ENCODE measurements around the gene TOE1.

The TOE1 gene

DNA sequence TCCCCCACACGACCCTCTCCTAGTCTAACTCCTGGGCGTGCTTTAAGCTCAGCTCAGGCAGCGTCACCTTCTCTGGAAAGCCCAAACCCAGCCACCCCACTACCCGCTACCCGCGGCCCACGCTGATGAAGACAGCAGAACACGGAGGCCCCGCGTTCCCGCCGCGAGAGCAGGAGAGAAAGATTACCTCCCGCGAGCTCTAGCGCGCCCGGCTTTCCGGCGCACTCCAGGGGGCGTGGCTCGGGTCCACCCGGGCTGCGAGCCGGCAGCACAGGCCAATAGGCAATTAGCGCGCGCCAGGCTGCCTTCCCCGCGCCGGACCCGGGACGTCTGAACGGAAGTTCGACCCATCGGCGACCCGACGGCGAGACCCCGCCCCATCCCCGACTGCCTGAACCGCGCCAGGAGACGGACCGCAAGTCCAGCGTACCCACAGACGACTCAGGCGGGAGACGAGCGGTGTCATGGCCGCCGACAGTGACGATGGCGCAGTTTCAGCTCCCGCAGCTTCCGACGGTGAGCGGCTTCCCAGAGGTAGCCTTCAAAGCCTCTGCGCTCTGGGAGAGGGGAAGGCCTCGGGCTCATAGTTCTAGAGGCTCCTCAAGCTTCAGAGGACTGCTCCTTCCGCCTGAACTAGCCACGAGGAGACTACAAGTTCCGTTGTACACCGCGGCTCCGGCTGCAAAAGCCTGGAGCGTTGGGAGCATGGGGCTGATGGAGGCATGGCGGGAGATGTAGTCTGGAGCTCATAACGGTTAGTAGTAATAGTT is at the start of gene TOE1, which contains the start of gene MUTYH (continued):
- 0 out of 2 replicates have a peak, but pooled peaks have one; percentile 6 for TF ChIP-seq ZNF146 (tag by site-specific recombination; IDR thresholded peaks at IDR 0.05)
- peak; percentile 97 for TF ChIP-seq ZBTB20 (tag by site-specific recombination; IDR thresholded peaks at IDR 0.05)
- no peak for TF ChIP-seq ZNF433 (tag by site-specific recombination; IDR thresholded peaks at IDR 0.05; ENCODE audit: low read depth)
- TF ChIP-seq ZNF549 (tag by site-specific recombination; IDR thresholded peaks at IDR 0.05): no peak
- peak; percentile 93 for TF ChIP-seq FEZF1 (tag by site-specific recombination; IDR thresholded peaks at IDR 0.05)
- TF ChIP-seq TCF7L2 (IDR thresholded peaks at IDR 0.05; ENCODE audit: borderline replicate concordance, low read depth, low read length): no peak
- peak; percentile 84 for TF ChIP-seq SP3 (tag by site-specific recombination; IDR thresholded peaks at IDR 0.05)
- TF ChIP-seq MYNN (tag by site-specific recombination; IDR thresholded peaks at IDR 0.05; ENCODE audit: borderline replicate concordance): no peak
- TF ChIP-seq ZXDB (tag by site-specific recombination; IDR thresholded peaks at IDR 0.05): peak; percentile 73
- TF ChIP-seq, protein P1, sequence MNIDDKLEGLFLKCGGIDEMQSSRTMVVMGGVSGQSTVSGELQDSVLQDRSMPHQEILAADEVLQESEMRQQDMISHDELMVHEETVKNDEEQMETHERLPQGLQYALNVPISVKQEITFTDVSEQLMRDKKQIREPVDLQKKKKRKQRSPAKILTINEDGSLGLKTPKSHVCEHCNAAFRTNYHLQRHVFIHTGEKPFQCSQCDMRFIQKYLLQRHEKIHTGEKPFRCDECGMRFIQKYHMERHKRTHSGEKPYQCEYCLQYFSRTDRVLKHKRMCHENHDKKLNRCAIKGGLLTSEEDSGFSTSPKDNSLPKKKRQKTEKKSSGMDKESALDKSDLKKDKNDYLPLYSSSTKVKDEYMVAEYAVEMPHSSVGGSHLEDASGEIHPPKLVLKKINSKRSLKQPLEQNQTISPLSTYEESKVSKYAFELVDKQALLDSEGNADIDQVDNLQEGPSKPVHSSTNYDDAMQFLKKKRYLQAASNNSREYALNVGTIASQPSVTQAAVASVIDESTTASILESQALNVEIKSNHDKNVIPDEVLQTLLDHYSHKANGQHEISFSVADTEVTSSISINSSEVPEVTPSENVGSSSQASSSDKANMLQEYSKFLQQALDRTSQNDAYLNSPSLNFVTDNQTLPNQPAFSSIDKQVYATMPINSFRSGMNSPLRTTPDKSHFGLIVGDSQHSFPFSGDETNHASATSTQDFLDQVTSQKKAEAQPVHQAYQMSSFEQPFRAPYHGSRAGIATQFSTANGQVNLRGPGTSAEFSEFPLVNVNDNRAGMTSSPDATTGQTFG (tag by site-specific recombination; IDR thresholded peaks at IDR 0.05; ENCODE audit: borderline replicate concordance): no peak
- TF ChIP-seq, protein P2, sequence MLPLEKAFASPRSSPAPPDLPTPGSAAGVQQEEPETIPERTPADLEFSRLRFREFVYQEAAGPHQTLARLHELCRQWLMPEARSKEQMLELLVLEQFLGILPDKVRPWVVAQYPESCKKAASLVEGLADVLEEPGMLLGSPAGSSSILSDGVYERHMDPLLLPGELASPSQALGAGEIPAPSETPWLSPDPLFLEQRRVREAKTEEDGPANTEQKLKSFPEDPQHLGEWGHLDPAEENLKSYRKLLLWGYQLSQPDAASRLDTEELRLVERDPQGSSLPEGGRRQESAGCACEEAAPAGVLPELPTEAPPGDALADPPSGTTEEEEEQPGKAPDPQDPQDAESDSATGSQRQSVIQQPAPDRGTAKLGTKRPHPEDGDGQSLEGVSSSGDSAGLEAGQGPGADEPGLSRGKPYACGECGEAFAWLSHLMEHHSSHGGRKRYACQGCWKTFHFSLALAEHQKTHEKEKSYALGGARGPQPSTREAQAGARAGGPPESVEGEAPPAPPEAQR (tag by site-specific recombination; IDR thresholded peaks at IDR 0.05): no peak
- TF ChIP-seq ZNF335 (tag by site-specific recombination; conservative IDR thresholded peaks at IDR 0.05): peak; percentile 99
- TF ChIP-seq, protein P3, sequence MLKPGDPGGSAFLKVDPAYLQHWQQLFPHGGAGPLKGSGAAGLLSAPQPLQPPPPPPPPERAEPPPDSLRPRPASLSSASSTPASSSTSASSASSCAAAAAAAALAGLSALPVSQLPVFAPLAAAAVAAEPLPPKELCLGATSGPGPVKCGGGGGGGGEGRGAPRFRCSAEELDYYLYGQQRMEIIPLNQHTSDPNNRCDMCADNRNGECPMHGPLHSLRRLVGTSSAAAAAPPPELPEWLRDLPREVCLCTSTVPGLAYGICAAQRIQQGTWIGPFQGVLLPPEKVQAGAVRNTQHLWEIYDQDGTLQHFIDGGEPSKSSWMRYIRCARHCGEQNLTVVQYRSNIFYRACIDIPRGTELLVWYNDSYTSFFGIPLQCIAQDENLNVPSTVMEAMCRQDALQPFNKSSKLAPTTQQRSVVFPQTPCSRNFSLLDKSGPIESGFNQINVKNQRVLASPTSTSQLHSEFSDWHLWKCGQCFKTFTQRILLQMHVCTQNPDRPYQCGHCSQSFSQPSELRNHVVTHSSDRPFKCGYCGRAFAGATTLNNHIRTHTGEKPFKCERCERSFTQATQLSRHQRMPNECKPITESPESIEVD (tag by site-specific recombination; IDR thresholded peaks at IDR 0.05): no peak
- TF ChIP-seq ZEB2 (tag by site-specific recombination; IDR thresholded peaks at IDR 0.05): peak; percentile 92
- no peak for TF ChIP-seq ZNF48 (tag by site-specific recombination; IDR thresholded peaks at IDR 0.05)
- TF ChIP-seq SCRT2 (tag by site-specific recombination; IDR thresholded peaks at IDR 0.05): peak; percentile 36; the same call in 1 of the 2 replicates
- peak; percentile 14; the same call in 1 of the 2 replicates for TF ChIP-seq ZBTB7A (tag by site-specific recombination; IDR thresholded peaks at IDR 0.05; ENCODE audit: low read depth)
- TF ChIP-seq ZNF785 (tag by site-specific recombination; IDR thresholded peaks at IDR 0.05): no peak
- no peak for TF ChIP-seq ZNF292 (tag by site-specific recombination; IDR thresholded peaks at IDR 0.05; ENCODE audit: borderline replicate concordance, low read depth)
- no peak for TF ChIP-seq ZNF211 (tag by site-specific recombination; IDR thresholded peaks at IDR 0.05; ENCODE audit: low read depth)
- TF ChIP-seq, protein P4, sequence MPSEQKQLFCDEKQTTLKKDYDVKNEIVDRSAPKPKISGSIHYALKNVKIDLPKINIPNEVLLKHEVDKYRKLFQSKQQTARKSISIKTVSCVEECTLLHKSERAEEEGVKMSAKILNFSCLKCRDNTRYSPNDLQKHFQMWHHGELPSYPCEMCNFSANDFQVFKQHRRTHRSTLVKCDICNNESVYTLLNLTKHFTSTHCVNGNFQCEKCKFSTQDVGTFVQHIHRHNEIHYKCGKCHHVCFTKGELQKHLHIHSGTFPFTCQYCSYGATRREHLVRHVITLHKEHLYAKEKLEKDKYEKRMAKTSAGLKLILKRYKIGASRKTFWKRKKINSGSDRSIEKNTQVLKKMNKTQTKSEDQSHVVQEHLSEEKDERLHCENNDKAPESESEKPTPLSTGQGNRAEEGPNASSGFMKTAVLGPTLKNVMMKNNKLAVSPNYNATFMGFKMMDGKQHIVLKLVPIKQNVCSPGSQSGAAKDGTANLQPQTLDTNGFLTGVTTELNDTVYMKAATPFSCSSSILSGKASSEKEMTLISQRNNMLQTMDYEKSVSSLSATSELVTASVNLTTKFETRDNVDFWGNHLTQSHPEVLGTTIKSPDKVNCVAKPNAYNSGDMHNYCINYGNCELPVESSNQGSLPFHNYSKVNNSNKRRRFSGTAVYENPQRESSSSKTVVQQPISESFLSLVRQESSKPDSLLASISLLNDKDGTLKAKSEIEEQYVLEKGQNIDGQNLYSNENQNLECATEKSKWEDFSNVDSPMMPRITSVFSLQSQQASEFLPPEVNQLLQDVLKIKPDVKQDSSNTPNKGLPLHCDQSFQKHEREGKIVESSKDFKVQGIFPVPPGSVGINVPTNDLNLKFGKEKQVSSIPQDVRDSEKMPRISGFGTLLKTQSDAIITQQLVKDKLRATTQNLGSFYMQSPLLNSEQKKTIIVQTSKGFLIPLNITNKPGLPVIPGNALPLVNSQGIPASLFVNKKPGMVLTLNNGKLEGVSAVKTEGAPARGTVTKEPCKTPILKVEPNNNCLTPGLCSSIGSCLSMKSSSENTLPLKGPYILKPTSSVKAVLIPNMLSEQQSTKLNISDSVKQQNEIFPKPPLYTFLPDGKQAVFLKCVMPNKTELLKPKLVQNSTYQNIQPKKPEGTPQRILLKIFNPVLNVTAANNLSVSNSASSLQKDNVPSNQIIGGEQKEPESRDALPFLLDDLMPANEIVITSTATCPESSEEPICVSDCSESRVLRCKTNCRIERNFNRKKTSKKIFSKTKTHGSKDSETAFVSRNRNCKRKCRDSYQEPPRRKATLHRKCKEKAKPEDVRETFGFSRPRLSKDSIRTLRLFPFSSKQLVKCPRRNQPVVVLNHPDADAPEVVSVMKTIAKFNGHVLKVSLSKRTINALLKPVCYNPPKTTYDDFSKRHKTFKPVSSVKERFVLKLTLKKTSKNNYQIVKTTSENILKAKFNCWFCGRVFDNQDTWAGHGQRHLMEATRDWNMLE (tag by site-specific recombination; conservative IDR thresholded peaks at IDR 0.05; ENCODE audit: low read depth): 0 out of 2 replicates have a peak, but pooled peaks have one; percentile 19
- TF ChIP-seq KLF10 (tag by site-specific recombination; IDR thresholded peaks at IDR 0.05): peak; percentile 25; the same call in 1 of the 2 replicates
- TF ChIP-seq ZNF223 (tag by site-specific recombination; IDR thresholded peaks at IDR 0.05): 0 out of 2 replicates have a peak, but pooled peaks have one; percentile 35
- no peak for TF ChIP-seq ZFP3 (tag by site-specific recombination; IDR thresholded peaks at IDR 0.05; ENCODE audit: low read depth)
- TF ChIP-seq, protein P5, sequence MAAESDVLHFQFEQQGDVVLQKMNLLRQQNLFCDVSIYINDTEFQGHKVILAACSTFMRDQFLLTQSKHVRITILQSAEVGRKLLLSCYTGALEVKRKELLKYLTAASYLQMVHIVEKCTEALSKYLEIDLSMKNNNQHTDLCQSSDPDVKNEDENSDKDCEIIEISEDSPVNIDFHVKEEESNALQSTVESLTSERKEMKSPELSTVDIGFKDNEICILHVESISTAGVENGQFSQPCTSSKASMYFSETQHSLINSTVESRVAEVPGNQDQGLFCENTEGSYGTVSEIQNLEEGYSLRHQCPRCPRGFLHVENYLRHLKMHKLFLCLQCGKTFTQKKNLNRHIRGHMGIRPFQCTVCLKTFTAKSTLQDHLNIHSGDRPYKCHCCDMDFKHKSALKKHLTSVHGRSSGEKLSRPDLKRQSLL (tag by site-specific recombination; IDR thresholded peaks at IDR 0.05): peak; percentile 91
- TF ChIP-seq KLF8 (tag by site-specific recombination; IDR thresholded peaks at IDR 0.05): peak; percentile 74
- no peak for TF ChIP-seq HOXA7 (CRISPR knock-in tag; IDR thresholded peaks at IDR 0.05; ENCODE audit: borderline replicate concordance)
- TF ChIP-seq ZSCAN23 (tag by site-specific recombination; IDR thresholded peaks at IDR 0.05): 0 out of 2 replicates have a peak, but pooled peaks have one; percentile 20

All from HEK293 (cell line).